PFSK-1 (cell line): ENCODE results near the gene PLAU.

ENCODE experiments used
- FOXP2 ChIP-seq: optimal IDR thresholded peaks from 2 replicates; pipeline ENCODE3; 2011; ENCODE audit warnings: borderline replicate concordance, control low read depth, inconsistent platforms; ENCODE audit not compliant: insufficient read depth; ENCODE audit errors: extremely low read length, extremely low read depth
- POLR2AphosphoS5 ChIP-seq: IDR thresholded peaks from 2 replicates; pipeline ENCODE4 v1.6.1; 2012; ENCODE audit warnings: low read depth, mild to moderate bottlenecking, control low read depth, low read length, moderate library complexity
- SIN3A ChIP-seq: IDR thresholded peaks from 2 replicates; pipeline ENCODE4 v1.6.1; 2012; ENCODE audit warnings: mild to moderate bottlenecking, low read length, moderate library complexity, borderline replicate concordance; ENCODE audit not compliant: insufficient read depth
- TAF1 ChIP-seq: IDR thresholded peaks from 2 replicates; pipeline ENCODE4 v1.6.1; 2012; ENCODE audit warnings: low read length, control low read depth, borderline replicate concordance; ENCODE audit not compliant: insufficient read depth
- TF ChIP-seq, protein P1 (sequence below), 2 experiments: IDR thresholded peaks; 2 replicates each; pipeline versions ENCODE4 v1.6.1 to v1.8.0; 2011 to 2012; ENCODE audit warnings: low read depth in 2 of 2, low read length in 2 of 2, control low read depth in 1 of 2, inconsistent platforms in 1 of 2, mild to moderate bottlenecking in 1 of 2, moderate library complexity in 1 of 2; ENCODE audit not compliant: insufficient read depth in 1 of 2

The PLAU gene

DNA sequence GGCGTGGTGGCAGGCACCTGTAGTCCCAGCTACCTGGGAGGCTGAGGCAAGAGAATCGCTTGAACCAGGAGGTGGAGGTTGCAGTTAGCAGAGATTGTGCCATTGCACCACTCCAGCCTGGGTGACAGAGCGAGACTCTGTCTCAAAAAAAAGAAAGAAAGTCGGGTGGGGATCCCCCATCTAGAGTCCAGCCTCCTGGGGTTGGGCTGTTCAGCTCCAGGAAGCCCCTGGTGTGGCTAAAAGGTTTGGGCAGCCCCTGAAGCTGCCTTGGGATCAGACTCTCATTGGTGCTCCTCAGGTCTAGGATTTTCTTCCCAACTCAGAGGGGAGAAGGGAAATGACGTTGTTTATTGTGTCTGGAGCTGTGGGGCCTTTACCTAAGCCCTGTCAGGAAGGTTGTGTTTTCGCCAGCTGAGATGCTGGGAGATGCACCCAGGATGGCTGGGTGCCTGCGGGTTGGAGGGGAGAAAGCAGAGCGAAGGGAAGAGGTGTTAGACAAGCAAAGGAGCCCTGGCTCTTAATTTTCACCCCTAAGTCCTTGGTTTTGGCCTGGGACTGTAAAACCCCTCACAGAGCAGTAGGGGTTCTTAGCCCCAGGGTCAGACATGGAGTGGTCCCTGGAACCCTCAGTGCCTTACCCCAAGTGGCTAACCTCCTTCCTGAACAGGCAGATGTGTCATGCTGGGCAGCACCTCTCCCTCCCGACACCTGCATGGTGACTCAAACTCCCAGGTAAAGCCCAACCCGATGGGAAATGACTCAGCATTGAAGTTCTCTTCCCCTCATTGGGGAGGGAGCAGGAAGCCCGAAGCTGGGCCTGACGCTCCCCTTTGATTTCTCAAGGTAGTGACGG is 21.1 kb downstream of the PLAU start:
- TF ChIP-seq TAF1 (no peak), POLR2AphosphoS5 (no peak), FOXP2 (no peak), SIN3A (no peak)
- TF ChIP-seq, protein P1, sequence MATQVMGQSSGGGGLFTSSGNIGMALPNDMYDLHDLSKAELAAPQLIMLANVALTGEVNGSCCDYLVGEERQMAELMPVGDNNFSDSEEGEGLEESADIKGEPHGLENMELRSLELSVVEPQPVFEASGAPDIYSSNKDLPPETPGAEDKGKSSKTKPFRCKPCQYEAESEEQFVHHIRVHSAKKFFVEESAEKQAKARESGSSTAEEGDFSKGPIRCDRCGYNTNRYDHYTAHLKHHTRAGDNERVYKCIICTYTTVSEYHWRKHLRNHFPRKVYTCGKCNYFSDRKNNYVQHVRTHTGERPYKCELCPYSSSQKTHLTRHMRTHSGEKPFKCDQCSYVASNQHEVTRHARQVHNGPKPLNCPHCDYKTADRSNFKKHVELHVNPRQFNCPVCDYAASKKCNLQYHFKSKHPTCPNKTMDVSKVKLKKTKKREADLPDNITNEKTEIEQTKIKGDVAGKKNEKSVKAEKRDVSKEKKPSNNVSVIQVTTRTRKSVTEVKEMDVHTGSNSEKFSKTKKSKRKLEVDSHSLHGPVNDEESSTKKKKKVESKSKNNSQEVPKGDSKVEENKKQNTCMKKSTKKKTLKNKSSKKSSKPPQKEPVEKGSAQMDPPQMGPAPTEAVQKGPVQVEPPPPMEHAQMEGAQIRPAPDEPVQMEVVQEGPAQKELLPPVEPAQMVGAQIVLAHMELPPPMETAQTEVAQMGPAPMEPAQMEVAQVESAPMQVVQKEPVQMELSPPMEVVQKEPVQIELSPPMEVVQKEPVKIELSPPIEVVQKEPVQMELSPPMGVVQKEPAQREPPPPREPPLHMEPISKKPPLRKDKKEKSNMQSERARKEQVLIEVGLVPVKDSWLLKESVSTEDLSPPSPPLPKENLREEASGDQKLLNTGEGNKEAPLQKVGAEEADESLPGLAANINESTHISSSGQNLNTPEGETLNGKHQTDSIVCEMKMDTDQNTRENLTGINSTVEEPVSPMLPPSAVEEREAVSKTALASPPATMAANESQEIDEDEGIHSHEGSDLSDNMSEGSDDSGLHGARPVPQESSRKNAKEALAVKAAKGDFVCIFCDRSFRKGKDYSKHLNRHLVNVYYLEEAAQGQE (IDR thresholded peaks at IDR 0.05; ENCODE audit: insufficient read depth in 1 of 2, low read depth in 2 of 2, low read length in 2 of 2) = no peak

DNA sequence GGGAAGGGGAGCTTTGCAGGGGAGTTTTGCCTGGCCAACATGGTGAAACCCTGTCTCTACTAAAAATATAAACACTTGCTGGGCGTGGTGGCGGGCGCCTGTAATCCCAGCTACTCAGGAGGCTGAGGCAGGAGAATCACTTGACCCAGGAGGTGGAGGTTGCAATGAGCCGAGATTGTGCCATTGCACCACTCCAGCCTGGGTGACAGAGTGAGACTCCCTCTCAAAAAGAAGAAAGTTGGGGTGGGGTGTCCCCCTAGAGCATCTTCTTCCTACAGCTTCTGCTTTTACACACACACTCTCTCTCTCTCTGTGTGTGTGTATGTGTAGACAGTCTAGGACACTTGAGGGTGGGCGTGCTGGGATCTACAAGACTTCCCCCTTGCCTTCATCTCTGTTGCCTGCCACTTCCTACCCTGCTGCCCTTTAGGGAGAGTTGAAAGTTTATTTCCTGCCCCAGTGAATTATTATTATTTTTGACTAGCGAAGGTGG is 21.7 kb downstream of the PLAU start:
- TF ChIP-seq SIN3A (no peak), POLR2AphosphoS5 (no peak), TAF1 (no peak), FOXP2 (no peak)
- TF ChIP-seq, protein P1 (IDR thresholded peaks at IDR 0.05; ENCODE audit: insufficient read depth in 1 of 2, low read depth in 2 of 2, low read length in 2 of 2) = no peak

DNA sequence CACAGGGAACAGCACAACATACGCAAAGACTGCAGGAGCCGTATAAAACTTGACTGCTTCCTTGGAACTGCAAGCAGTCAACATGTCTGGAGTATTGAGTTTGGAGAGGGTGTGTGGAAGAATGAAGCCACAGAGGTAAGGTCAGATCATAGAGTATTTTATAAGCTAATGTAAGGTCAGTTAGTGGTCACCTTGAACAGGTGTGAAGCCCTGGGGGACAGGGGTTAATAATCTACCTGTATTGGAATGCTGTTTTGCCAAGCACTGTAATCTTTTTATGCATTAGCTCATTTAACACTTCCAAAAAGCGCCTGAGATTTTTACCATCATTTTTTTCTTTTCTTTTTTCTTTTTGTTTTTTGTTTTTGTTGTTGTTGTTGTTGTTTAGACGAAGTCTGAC is 23.1 kb downstream of the PLAU start:
- TF ChIP-seq, protein P1 (IDR thresholded peaks at IDR 0.05; ENCODE audit: insufficient read depth in 1 of 2, low read depth in 2 of 2, low read length in 2 of 2) = no peak
- TF ChIP-seq POLR2AphosphoS5 (no peak), FOXP2 (no peak), TAF1 (no peak), SIN3A (no peak)

DNA sequence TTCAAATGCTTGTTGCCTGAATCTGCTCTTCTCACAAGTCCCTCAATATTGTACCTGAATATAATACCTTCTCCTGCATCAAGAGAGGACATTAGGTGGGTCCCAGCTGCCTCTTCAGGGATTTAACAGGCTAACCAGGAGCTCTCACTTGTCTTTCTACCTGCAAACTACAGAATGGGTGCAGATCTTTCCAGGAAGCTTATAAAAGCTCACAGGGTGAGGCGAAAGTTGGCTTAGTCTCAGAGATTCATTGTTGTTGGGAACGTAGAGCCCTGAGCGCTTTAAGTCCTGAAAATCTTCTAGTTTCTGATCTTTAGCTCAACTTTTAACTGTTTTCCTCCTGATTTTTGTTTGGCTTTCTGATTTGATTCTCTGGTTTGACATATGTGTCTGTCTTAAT is 25.0 kb downstream of the PLAU start:
- TF ChIP-seq, protein P1 (IDR thresholded peaks at IDR 0.05; ENCODE audit: insufficient read depth in 1 of 2, low read depth in 2 of 2, low read length in 2 of 2) = no peak
- no peak for TF ChIP-seq TAF1
